ENCODE results near the gene DPY19L1.
"Not testable (repeated sequence)": the region's sequence is repeated elsewhere in the genome, so short reads cannot be mapped to it uniquely, and the experiment has no call there.

DNA sequence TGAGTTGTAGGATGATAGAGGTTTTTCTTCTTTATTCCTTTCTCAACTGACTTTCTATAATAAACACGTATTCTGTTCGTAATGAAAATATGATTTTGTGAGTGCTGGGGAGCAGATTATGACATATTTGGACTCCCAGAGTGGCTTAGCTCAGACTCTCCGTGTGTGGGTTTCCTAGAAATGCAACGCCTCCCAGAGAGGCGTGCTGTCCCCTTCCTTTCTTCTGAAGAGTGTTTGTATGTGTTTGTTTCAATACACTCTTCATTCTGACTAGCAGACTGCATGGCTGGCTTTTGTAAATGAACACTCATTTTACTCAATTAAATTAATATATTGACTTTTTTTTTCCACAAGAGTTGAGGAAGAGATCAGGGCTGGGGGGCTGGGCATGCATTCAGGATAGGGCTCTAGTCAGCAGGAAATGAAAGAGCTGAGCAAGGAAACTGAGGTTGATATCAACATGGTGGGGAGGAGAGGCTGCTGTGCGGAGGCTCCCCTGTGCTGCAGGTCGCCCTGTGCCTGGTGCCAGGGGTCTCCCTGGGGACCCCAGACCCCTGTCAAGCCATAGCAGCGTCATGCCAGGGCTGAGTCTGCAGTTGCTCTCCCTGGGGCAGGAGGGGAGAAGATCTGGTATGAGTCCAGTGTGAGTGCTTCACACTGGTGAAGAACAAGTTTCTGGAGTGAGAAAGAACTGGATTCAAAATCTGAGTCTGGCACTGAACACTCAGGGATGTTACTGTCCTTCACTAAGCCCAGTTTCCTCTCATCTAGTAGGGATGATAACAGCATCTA, 158.1 kb downstream of the DPY19L1 start:
- TF ChIP-seq, protein P1, sequence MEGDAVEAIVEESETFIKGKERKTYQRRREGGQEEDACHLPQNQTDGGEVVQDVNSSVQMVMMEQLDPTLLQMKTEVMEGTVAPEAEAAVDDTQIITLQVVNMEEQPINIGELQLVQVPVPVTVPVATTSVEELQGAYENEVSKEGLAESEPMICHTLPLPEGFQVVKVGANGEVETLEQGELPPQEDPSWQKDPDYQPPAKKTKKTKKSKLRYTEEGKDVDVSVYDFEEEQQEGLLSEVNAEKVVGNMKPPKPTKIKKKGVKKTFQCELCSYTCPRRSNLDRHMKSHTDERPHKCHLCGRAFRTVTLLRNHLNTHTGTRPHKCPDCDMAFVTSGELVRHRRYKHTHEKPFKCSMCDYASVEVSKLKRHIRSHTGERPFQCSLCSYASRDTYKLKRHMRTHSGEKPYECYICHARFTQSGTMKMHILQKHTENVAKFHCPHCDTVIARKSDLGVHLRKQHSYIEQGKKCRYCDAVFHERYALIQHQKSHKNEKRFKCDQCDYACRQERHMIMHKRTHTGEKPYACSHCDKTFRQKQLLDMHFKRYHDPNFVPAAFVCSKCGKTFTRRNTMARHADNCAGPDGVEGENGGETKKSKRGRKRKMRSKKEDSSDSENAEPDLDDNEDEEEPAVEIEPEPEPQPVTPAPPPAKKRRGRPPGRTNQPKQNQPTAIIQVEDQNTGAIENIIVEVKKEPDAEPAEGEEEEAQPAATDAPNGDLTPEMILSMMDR (conservative IDR thresholded peaks at IDR 0.05) = not testable (repeated sequence)
- TF ChIP-seq EZH2 (IDR thresholded peaks at IDR 0.05; ENCODE audit: low read depth) = not testable (repeated sequence)

Data from PC-9 (cell line).